Left hindlimb (tissue), 1 donor: ENCODE results near the gene FAM174C.
"Not testable (repeated sequence)": the region's sequence is repeated elsewhere in the genome, so short reads cannot be mapped to it uniquely, and the experiment has no call there.

Experiments used
- DNase-seq: peaks from one replicate; pipeline ENCODE4 v3.0.0-alpha.2; 2018

Gene FAM174C

GRCh38 chr19:1307320-1307719 lies 32.0 kb downstream of the FAM174C start:
- no peak for DNase-seq

GRCh38 chr19:1307755-1308303 lies 32.5 kb downstream of the FAM174C start:
- DNase-seq = no peak

- no peak for DNase-seq
Measured at GRCh38 chr19:1308718-1309117, 33.4 kb downstream of the FAM174C start.

GRCh38 chr19:1309977-1310852 lies 34.9 kb downstream of the FAM174C start:
- DNase-seq = no peak

GRCh38 chr19:1310853-1311180 lies 35.5 kb downstream of the FAM174C start:
- DNase-seq = no peak

- no peak for DNase-seq
Measured at GRCh38 chr19:1311543-1312091, 36.3 kb downstream of the FAM174C start.

GRCh38 chr19:1312767-1313694 lies 37.7 kb downstream of the FAM174C start:
- DNase-seq = no peak

GRCh38 chr19:1313695-1314613 lies 38.6 kb downstream of the FAM174C start:
- DNase-seq = no peak

- no peak for DNase-seq
Measured at GRCh38 chr19:1315470-1316166, 40.3 kb downstream of the FAM174C start.

- DNase-seq = no peak
Measured at GRCh38 chr19:1316466-1316865, 41.1 kb downstream of the FAM174C start.

- DNase-seq = no peak
Measured at GRCh38 chr19:1317274-1318003, 42.1 kb downstream of the FAM174C start.

GRCh38 chr19:1318678-1319471 lies 43.5 kb downstream of the FAM174C start:
- no peak for DNase-seq

GRCh38 chr19:1320282-1320650 lies 44.9 kb downstream of the FAM174C start:
- DNase-seq = not testable (repeated sequence)

GRCh38 chr19:1321539-1321938 lies 46.2 kb downstream of the FAM174C start:
- no peak for DNase-seq

GRCh38 chr19:1322198-1322981 lies 47.1 kb downstream of the FAM174C start:
- DNase-seq = no peak

- DNase-seq = no peak
Measured at GRCh38 chr19:1324249-1324805, 49.0 kb downstream of the FAM174C start.

GRCh38 chr19:1324806-1325567 lies 49.7 kb downstream of the FAM174C start:
- DNase-seq = peak; percentile 84
